GM13977 (cell line): ENCODE results near the gene DIO3.

ENCODE experiments used
- DNase-seq: peaks from one replicate; pipeline ENCODE4 v3.0.0; 2012; ENCODE audit warnings: low spot score
- CTCF ChIP-seq: IDR thresholded peaks from 2 replicates; pipeline ENCODE4 v1.5.1; 2012; ENCODE audit warnings: mild to moderate bottlenecking, control low read depth; ENCODE audit not compliant: insufficient read depth; ENCODE audit errors: extremely low read depth, missing control alignments
- in situ Hi-C: fragments of 300-500 bp; cut with MboI; formaldehyde crosslinking; loops from one replicate; pipeline ENCODE4 v1.12.0; 2022; ENCODE audit warnings: low sequenced_read_pairs, low pct_unique_long_range_greater_than_20kb, mixed read lengths, inconsistent platforms; ENCODE audit not compliant: unreplicated experiment

DIO3 gene

GRCh38 chr14:101540481-101541462, 20.5 kb upstream of the DIO3 start:
- TF ChIP-seq CTCF: no peak
- in situ Hi-C loops: no loop called here
- no peak for DNase-seq

GRCh38 chr14:101542391-101542790, 18.9 kb upstream of the DIO3 start:
- no peak for TF ChIP-seq CTCF
- DNase-seq: no peak
- in situ Hi-C loops: no loop called here

- in situ Hi-C loops: no loop called here
- DNase-seq: no peak
- no peak for TF ChIP-seq CTCF
These were observed 17.5 kb upstream of the DIO3 start for GRCh38 chr14:101543814-101544213.

GRCh38 chr14:101544550-101544949, 16.7 kb upstream of the DIO3 start:
- TF ChIP-seq CTCF: no peak
- DNase-seq: no peak
- in situ Hi-C loops: no loop called here

GRCh38 chr14:101546706-101547105, 14.6 kb upstream of the DIO3 start:
- in situ Hi-C loops: no loop called here
- no peak for TF ChIP-seq CTCF
- no peak for DNase-seq

GRCh38 chr14:101547107-101547738, 14.1 kb upstream of the DIO3 start:
- no peak for DNase-seq
- TF ChIP-seq CTCF: no peak
- in situ Hi-C loops: no loop called here
